ENCODE measurements around the gene WDR82. TPM values are rescaled to one million over a fixed set of nuclear protein-coding genes. Genes with fewer than 3 reads are reported as not detected.
A peak's percentile ranks its signal among the peaks of the same experiment; 100 is the strongest.

The WDR82 gene
- total and polyA plus RNA-seq, 2 donors from 2014 or later: 20.9 to 75.8 TPM

GRCh38 chr3:52268036-52268435, 10.4 kb downstream of the WDR82 start:
- H3K9ac ChIP-seq (ENCODE audit: low read length in 3 of 3): peak overlapping the region in 1 of 3 donors; percentile 50
- no peak for DNase-seq
- no peaks in the 10 kb centered on the region for H3K27me3 ChIP-seq (ENCODE audit: control insufficient read depth, insufficient read depth, low read length)
- peaks cover 7 to 37% (median 27%) of the 10 kb centered on the region in 3 donors for H3K36me3 ChIP-seq (ENCODE audit: control insufficient read depth in 2 of 3, insufficient read depth in 3 of 3, low read length in 3 of 3)
- no peaks in the 10 kb centered on the region for H3K9me3 ChIP-seq (ENCODE audit: control insufficient read depth in 2 of 3, insufficient read depth in 1 of 3, low read length in 3 of 3)
- H3K4me3 ChIP-seq (ENCODE audit: low read length in 3 of 3): no peak overlapping the region
- TF ChIP-seq CTCF (IDR thresholded peaks at IDR 0.05; ENCODE audit: borderline replicate concordance, extremely low read depth, insufficient read depth): no peak
- intact Hi-C loops (cut with DNase I): no loop called here
- no peak for FAIRE-seq
- peaks cover 0 to 39% (median 28%) of the 10 kb centered on the region in 3 donors for H3K4me1 ChIP-seq (ENCODE audit: control insufficient read depth in 2 of 3, insufficient read depth in 2 of 3, low read depth in 1 of 3, low read length in 3 of 3)
- no peak overlapping the region for H3K27ac ChIP-seq (ENCODE audit: low read depth in 2 of 2, low read length in 2 of 2)

GRCh38 chr3:52265387-52265786, 13.1 kb downstream of the WDR82 start:
- Histone ChIP-seq H3K4me3 (ENCODE audit: low read length in 3 of 3) (no peak overlapping the region), H3K9ac (ENCODE audit: low read length in 3 of 3) (no peak overlapping the region), H3K4me1 (ENCODE audit: control insufficient read depth in 2 of 3, insufficient read depth in 2 of 3, low read depth in 1 of 3, low read length in 3 of 3) (peaks cover 0 to 19% (median 16%) of the 10 kb centered on the region in 3 donors), H3K36me3 (ENCODE audit: control insufficient read depth in 2 of 3, insufficient read depth in 3 of 3, low read length in 3 of 3) (peaks cover 15 to 52% (median 41%) of the 10 kb centered on the region in 3 donors), H3K27me3 (ENCODE audit: control insufficient read depth, insufficient read depth, low read length) (no peaks in the 10 kb centered on the region), H3K27ac (ENCODE audit: low read depth in 2 of 2, low read length in 2 of 2) (no peak overlapping the region), H3K9me3 (ENCODE audit: control insufficient read depth in 2 of 3, insufficient read depth in 1 of 3, low read length in 3 of 3) (no peaks in the 10 kb centered on the region)
- intact Hi-C loops (cut with DNase I): no loop called here
- DNase-seq (peak in 2 of 5 donors; percentile 47 to 56), FAIRE-seq (no peak)
- no peak for TF ChIP-seq CTCF (IDR thresholded peaks at IDR 0.05; ENCODE audit: borderline replicate concordance, extremely low read depth, insufficient read depth)

GRCh38 chr3:52262447-52262846, 16.0 kb downstream of the WDR82 start:
- no peak for FAIRE-seq
- peaks cover 0 to 17% (median 13%) of the 10 kb centered on the region in 3 donors for H3K4me1 ChIP-seq (ENCODE audit: control insufficient read depth in 2 of 3, insufficient read depth in 2 of 3, low read depth in 1 of 3, low read length in 3 of 3)

More at GRCh38 chr3:52262447-52262846, 16.0 kb downstream of the WDR82 start:
- Histone ChIP-seq H3K27ac (ENCODE audit: low read depth in 2 of 2, low read length in 2 of 2) (no peak overlapping the region), H3K9ac (ENCODE audit: low read length in 3 of 3) (no peak overlapping the region), H3K4me3 (ENCODE audit: low read length in 3 of 3) (no peak overlapping the region), H3K36me3 (ENCODE audit: control insufficient read depth in 2 of 3, insufficient read depth in 3 of 3, low read length in 3 of 3) (peaks cover 25 to 70% (median 52%) of the 10 kb centered on the region in 3 donors), H3K9me3 (ENCODE audit: control insufficient read depth in 2 of 3, insufficient read depth in 1 of 3, low read length in 3 of 3) (no peaks in the 10 kb centered on the region), H3K27me3 (ENCODE audit: control insufficient read depth, insufficient read depth, low read length) (no peaks in the 10 kb centered on the region)
- no peak for TF ChIP-seq CTCF (IDR thresholded peaks at IDR 0.05; ENCODE audit: borderline replicate concordance, extremely low read depth, insufficient read depth)
- no peak for DNase-seq
- intact Hi-C loops (cut with DNase I): no loop called here

Measured in kidney (tissue), 14 donors.